Stimulated activated CD4-positive, alpha-beta T cell treated with anti-CD3 and anti-CD28 coated beads, Interleukin-1b, Interleukin-23, amount 100 ng/mL, for 24 hours (primary cell): Measurements from ENCODE around the gene SUFU.
A peak's percentile ranks its signal among the peaks of the same experiment; 100 is the strongest.

Source experiments
- DNase-seq, 4 experiments: peaks; one replicate each; pipeline ENCODE4 v3.0.0-alpha.2; 2020; ENCODE audit warnings: low read depth in 4 of 4, low spot score in 1 of 4

Gene SUFU

DNA sequence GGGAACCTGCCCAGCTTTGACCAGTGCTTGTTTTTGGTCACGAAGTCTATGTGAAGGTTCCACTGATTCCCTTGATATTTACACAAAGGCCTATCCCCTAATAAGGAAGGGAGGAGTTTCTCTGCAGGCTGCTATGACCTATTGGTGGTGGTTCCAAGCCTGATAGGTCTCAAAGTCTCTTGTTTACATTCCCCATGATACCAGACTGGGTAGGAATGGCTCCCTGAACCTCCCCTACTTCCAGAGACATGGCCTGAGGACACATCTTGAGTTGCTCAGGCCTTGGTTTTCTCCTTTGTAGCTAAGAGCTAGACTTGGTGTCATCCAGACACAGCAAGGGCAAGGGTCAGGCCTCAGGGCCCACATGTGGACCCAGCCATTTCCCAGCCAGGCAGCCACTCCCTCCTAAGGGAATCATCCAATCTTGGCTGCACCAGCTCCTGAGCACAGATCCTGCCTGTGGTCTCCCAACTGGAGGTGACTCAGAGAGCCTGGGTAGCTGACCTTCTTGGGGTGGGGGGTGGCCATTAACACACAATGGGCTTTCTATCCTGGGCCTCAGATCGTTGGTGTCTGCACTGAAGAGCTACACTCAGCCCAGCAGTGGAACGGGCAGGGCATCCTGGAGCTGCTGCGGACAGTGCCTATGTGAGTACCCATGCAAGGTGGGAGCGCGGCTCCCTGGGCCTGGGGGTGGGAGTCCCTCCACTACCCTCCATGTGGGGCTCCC lies 89.5 kb downstream of the SUFU start:
- no peak for DNase-seq

DNA sequence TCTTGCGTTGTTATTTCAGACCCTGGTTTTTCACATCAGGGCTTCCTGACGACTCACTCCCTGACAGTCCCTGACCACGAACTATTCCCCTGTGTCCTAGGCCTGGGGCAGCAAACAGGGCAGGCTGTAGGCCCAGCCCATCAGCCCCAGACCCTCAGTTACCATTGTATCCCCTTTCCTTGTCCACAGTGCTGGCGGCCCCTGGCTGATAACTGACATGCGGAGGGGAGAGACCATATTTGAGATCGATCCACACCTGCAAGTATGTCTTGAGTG lies 90.0 kb downstream of the SUFU start:
- no peak for DNase-seq

DNA sequence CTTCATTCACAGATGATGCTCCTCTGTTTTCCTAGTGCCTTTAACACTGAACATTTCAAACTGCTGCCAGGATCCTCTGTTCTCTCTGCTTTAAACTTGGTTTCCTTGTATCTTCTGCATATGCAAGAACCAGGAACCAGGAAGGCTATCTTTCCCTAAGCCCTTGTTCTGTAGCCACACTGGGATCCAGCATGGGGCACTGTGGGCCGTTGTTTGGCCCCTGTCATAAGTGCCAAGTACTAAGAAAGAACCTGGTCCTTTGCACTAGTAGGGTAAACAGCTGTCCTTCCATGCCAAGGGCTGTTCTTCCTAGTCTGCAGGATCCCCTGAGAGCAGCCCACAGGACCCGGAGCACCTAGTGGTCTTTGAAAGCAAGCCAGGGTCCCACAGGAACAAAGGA lies 91.5 kb downstream of the SUFU start:
- no peak for DNase-seq

GRCh38 chr10:102595897-102596296 lies 92.1 kb downstream of the SUFU start:
- no peak for DNase-seq

DNA sequence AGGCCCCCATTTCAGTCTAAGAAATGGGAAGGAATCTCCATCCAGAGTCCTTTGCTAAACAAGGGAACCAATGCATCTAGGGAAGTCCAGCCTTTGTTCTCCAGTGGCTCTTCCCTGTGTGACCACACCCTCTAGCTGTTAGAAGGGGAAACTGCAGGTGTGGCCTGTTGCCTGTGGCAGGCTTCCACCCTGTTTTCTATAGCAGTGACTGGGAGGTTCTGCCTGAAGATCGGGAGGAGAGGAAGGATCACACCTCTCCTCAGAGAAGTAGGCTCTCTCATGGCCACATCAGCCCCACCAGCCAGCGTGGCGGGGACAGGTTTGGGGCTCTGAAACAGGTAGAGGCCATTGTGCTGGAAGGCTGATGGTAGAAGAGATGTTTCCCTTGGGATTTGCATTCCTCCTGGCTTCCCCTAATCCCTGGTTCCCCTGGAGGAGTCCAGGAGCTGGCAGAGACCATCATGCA lies 92.8 kb downstream of the SUFU start:
- DNase-seq: no peak

DNA sequence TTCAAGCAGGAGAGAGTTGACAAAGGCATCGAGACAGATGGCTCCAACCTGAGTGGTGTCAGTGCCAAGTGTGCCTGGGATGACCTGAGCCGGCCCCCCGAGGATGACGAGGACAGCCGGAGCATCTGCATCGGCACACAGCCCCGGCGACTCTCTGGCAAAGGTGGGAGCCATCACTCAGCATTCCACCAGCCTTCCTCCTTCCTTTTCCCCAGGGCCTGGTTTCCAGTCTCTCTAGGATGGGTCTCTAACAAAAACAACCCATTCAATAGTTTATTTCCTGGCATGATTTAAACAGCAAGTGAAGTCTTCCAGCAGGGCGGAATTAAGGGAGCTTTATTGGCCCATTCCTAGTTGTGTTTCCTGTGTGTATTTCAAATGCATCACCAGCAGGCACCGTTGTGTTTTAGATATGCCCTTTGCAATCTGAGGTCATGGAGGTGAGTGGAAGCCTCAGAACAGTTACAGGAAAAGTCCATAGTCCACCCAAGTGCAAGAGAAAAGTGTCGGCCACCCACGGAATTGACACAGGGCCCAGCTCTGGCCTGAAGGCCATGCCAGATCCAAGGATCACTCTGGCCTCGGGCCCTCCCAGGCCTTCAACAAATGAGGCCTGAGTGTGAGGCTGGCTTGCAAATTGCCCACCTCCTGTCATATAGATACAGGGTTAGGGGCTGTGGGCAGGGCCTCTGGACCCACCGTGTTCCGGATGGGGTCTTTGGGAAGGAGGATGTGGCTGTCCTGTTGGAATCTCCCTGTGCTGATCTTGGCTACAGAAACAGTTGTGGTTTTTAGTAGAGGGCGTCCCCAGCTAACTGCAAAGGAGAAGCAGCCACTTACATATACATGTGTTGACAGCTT lies 93.6 kb downstream of the SUFU start:
- no peak for DNase-seq

GRCh38 chr10:102598243-102598642 lies 94.5 kb downstream of the SUFU start:
- DNase-seq: no peak

GRCh38 chr10:102599565-102600327 lies 96.0 kb downstream of the SUFU start:
- no peak for DNase-seq

DNA sequence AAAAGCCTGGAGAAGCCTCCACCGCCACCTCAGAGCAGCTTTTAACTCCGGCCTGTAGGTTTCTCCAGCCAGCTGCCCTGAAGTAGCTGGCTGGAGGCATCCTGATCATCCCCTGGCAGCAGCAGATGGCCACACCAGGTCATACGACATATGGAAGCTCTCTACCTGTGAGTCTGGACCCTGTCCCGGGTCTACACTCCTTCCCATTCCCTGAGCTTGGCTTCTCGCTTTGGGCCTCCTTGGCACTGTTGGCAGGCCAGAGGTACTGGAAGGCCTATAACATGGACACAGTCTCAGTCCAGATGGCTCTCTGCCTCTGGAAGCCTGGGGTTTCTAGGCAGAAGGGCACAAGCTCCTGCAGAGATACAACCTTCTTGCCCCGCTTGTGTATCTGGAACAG lies 97.0 kb downstream of the SUFU start:
- DNase-seq: no peak

- no peak for DNase-seq
These were observed 97.9 kb downstream of the SUFU start for GRCh38 chr10:102601639-102602038.

DNA sequence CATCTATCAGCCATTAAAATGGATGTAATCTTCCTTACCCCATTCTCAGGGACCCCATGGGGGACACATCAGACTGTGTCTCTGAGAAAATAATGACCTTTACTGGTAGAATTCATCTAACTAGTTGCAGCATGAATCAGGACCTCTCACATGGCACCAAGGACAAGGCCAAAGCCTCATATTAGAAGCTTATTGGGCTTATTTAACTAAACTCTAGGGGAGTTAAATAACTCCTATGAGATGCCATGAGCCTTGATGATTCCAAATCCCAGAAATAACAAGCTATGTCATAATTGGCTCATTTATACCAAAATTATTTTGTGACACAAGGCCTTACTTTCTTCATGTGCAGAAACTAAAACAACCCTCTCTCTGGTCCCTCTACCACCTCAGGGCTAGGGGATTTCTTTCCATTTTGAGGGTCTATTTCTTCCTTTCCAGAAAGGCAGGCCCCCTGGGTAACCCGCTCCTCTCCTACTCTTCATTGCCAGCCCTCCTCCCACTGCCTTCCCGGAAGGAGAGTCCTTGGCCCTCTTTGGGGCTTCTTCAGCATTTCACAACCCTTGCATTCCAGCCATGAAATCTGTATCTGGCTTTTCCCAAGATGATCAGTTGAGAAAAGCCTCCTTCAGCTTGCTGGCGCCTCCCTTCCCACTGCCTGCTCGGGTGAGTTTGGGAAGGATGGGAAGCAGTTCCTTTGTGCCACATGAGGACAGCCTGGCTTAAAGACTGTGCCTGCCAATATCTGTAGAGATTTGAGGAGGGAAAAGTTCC lies 98.7 kb downstream of the SUFU start:
- no peak for DNase-seq

DNA sequence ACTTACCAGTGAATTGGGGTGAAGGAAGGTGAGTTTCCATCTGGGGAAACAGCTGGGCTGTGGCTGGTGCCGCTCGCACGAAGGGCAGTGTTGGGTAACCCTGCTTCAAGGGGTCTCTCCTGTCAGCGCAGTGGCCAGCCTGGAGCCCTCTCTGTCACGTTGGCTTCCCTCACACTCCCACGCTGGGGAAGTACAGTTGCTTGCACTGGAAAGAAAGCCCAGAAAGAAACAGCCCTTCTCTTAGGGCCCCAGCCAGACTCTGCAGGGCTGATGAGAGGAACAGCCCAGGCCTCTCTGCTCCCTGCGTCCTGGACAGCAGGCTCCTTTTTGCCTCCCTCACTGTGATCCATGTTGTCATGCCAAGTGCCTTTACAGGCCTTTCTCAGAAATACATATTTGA lies 100.2 kb downstream of the SUFU start:
- DNase-seq: no peak

GRCh38 chr10:102604439-102604841 lies 100.7 kb downstream of the SUFU start:
- no peak for DNase-seq

GRCh38 chr10:102605712-102606111 lies 101.9 kb downstream of the SUFU start:
- DNase-seq: no peak

- no peak for DNase-seq
These were observed 104.7 kb downstream of the SUFU start for GRCh38 chr10:102608487-102608886.

DNA sequence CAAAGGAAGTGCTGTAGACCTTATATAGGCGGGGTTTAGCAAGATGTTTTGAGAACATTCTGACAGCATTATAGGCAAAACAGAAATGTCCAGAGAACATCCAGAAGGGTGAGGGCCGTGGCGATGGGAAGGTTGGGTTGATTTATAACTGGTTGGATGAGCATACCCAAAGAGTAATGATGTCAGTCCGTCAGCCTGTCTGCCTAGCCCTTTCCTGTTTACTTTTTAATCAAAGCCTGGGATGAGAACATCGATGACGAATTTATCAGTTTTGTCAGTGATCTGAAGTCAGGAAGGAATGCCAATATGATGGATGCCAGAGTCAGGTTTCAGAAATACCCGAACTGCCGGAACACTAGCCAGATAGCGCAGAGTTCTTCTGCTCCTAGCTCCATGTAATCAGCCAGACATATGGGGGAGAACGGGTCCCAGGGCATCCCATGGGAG lies 106.7 kb downstream of the SUFU start:
- DNase-seq: no peak

GRCh38 chr10:102611514-102612087 lies 107.8 kb downstream of the SUFU start:
- DNase-seq: no peak

GRCh38 chr10:102612964-102613275 lies 109.1 kb downstream of the SUFU start:
- DNase-seq: peak in 1 of 4 experiments; percentile 35

DNA sequence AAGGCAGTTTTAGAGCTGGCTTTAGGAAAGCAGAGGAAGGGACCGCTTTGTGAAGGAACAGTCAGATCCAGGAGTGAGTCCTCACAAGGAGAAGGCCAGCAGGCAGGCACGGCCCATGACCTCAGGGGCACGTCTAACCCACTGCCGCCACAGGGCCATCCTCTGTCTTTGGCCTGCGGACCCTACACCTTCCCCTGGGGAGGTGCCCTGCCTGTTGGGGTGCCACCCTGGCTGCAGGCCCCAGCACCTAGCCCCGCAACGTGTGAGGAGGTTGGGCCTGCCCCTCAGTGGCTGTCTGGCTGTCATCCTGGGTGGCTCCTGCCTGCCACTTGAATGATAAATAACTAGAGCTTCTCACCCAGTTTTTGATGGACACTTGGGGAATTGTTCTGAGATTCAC lies 109.5 kb downstream of the SUFU start:
- DNase-seq: no peak

GRCh38 chr10:102613785-102614184 lies 110.0 kb downstream of the SUFU start:
- no peak for DNase-seq

DNA sequence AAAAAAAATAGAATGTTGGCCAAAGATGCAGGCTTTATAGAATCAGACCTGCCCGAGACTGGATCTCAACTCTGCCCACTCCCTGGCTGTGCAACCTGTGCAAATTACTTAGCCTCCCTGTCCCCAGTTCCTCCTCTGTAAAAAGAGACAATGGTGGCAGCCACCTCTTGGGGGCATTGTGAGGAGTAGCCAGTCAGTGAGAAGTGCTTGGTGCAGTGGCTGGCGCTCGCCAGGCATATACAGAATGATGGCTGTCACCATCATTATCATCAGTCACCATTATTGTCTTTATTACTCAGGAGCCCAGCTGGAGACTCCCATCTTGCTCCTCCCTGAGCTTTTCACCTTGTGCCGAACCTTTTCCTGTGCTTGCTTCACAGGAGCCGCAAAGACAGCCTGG lies 111.1 kb downstream of the SUFU start:
- DNase-seq: no peak
